HEK293 (cell line): ENCODE results near the gene HDAC7.

Experiments
- CTCF ChIA-PET: fragments of 350-600 bp; formaldehyde crosslinking; extraction: SDS; loops from one replicate; lab custom pipeline; 2021; ENCODE audit warnings: antibody characterized with exemption; lab: Yijun Ruan, JAX
- POLR2A ChIA-PET: fragments of 300-600 bp; formaldehyde crosslinking; extraction: SDS; loops from one replicate; lab custom pipeline; 2020; ENCODE audit warnings: antibody characterized with exemption, inconsistent platforms; lab: Yijun Ruan, JAX
- H3K27ac ChIP-seq: fragments of 200-500 bp; sonication (Bioruptor generic); 2 replicates; pipeline ENCODE4 v1.5.1; 2014; ENCODE audit warnings: low read depth, low read length, control low read depth, inconsistent platforms; ENCODE audit errors: extremely low read depth
- H3K36me3 ChIP-seq, 2 experiments: fragments of 200-500 bp in 1 of 2; sonication (Bioruptor generic) in 1 of 2; 1 replicate in 1 of 2; 2 replicates in 1 of 2; pipeline ENCODE4 v1.5.1; 2014 to 2017; ENCODE audit warnings: inconsistent platforms in 2 of 2, low read length in 2 of 2; ENCODE audit not compliant: control insufficient read depth in 2 of 2, insufficient read depth in 1 of 2
- H3K4me1 ChIP-seq: fragments of 200-500 bp; sonication (Bioruptor generic); 2 replicates; pipeline ENCODE4 v1.5.1; 2014; ENCODE audit warnings: mild to moderate bottlenecking, low read length, inconsistent platforms; ENCODE audit not compliant: control insufficient read depth, insufficient read depth
- H3K4me3 ChIP-seq: 2 replicates; pipeline ENCODE4 v1.5.1; 2011; ENCODE audit warnings: low read depth, mild to moderate bottlenecking, control low read depth, low read length, moderate library complexity
- H3K9me3 ChIP-seq: fragments of 200-500 bp; sonication (Bioruptor generic); 2 replicates; pipeline ENCODE4 v1.5.1; 2014; ENCODE audit warnings: low read depth, low read length, inconsistent platforms; ENCODE audit not compliant: control insufficient read depth, insufficient read depth
- GLIS1 ChIP-seq: fragments of 450-650 bp; formaldehyde crosslinking; IDR thresholded peaks from 2 replicates; pipeline ENCODE4 v1.5.1; 2016; ENCODE audit warnings: missing biosample characterization, missing genetic modification characterization
- IKZF3 ChIP-seq: fragments of 450-650 bp; IDR thresholded peaks from 2 replicates; pipeline ENCODE4 v1.5.0; 2018; ENCODE audit warnings: missing biosample characterization, mild to moderate bottlenecking, missing genetic modification characterization, moderate library complexity
- SP2 ChIP-seq: fragments of 450-650 bp; formaldehyde crosslinking; IDR thresholded peaks from 2 replicates; pipeline ENCODE4 v1.5.1; 2016; ENCODE audit warnings: missing biosample characterization, missing genetic modification characterization
- ZBTB10 ChIP-seq: fragments of 450-650 bp; formaldehyde crosslinking; IDR thresholded peaks from 2 replicates; pipeline ENCODE4 v1.5.1; 2016; ENCODE audit warnings: missing biosample characterization, missing genetic modification characterization
- ZBTB11 ChIP-seq: fragments of 450-650 bp; formaldehyde crosslinking; conservative IDR thresholded peaks from 2 replicates; pipeline ENCODE4 v1.5.1; 2016; ENCODE audit warnings: low read depth, missing biosample characterization, missing genetic modification characterization
- ZNF10 ChIP-seq: fragments of 450-650 bp; formaldehyde crosslinking; IDR thresholded peaks from 2 replicates; pipeline ENCODE4 v1.5.1; 2017; ENCODE audit warnings: missing biosample characterization, missing genetic modification characterization
- ZNF239 ChIP-seq: fragments of 450-650 bp; formaldehyde crosslinking; IDR thresholded peaks from 2 replicates; pipeline ENCODE4 v1.5.1; 2016; ENCODE audit warnings: missing biosample characterization, missing genetic modification characterization
- ZNF341 ChIP-seq: fragments of 450-650 bp; formaldehyde crosslinking; IDR thresholded peaks from 2 replicates; pipeline ENCODE4; 2016; ENCODE audit warnings: low read depth, missing biosample characterization, missing genetic modification characterization
- ZNF366 ChIP-seq: fragments of 450-650 bp; formaldehyde crosslinking; conservative IDR thresholded peaks from 2 replicates; pipeline ENCODE4 v1.5.1; 2016; ENCODE audit warnings: missing biosample characterization, missing genetic modification characterization
- ZNF398 ChIP-seq: fragments of 450-650 bp; formaldehyde crosslinking; IDR thresholded peaks from 2 replicates; pipeline ENCODE4 v1.5.1; 2017; ENCODE audit warnings: missing biosample characterization, missing genetic modification characterization
- ZNF426 ChIP-seq: fragments of 450-650 bp; formaldehyde crosslinking; IDR thresholded peaks from 2 replicates; pipeline ENCODE4 v1.5.1; 2017; ENCODE audit warnings: missing biosample characterization, missing genetic modification characterization, mild to moderate bottlenecking, inconsistent platforms, moderate library complexity
- ZNF501 ChIP-seq: fragments of 450-650 bp; formaldehyde crosslinking; IDR thresholded peaks from 2 replicates; pipeline ENCODE4 v1.5.1; 2016; ENCODE audit warnings: missing biosample characterization, missing genetic modification characterization
- ZNF548 ChIP-seq: fragments of 450-650 bp; formaldehyde crosslinking; IDR thresholded peaks from 2 replicates; pipeline ENCODE4 v1.5.1; 2016; ENCODE audit warnings: missing biosample characterization, missing genetic modification characterization
- ZNF580 ChIP-seq: fragments of 450-650 bp; formaldehyde crosslinking; IDR thresholded peaks from 2 replicates; pipeline ENCODE4 v1.5.1; 2016; ENCODE audit warnings: missing biosample characterization, missing genetic modification characterization
- ZNF639 ChIP-seq: fragments of 450-650 bp; formaldehyde crosslinking; IDR thresholded peaks from 2 replicates; pipeline ENCODE4 v1.5.1; 2016; ENCODE audit warnings: missing biosample characterization, missing genetic modification characterization
- ZNF658 ChIP-seq: fragments of 450-650 bp; formaldehyde crosslinking; IDR thresholded peaks from 2 replicates; pipeline ENCODE4; 2016; ENCODE audit warnings: missing biosample characterization, missing genetic modification characterization
- ZNF670 ChIP-seq: fragments of 450-650 bp; formaldehyde crosslinking; IDR thresholded peaks from 2 replicates; pipeline ENCODE4 v1.5.1; 2016; ENCODE audit warnings: missing biosample characterization, missing genetic modification characterization, low read depth
- ZNF692 ChIP-seq: fragments of 450-650 bp; formaldehyde crosslinking; IDR thresholded peaks from 2 replicates; pipeline ENCODE4 v1.5.1; 2016; ENCODE audit warnings: missing biosample characterization, missing genetic modification characterization
- ZNF768 ChIP-seq: fragments of 450-650 bp; formaldehyde crosslinking; IDR thresholded peaks from 2 replicates; pipeline ENCODE4 v1.5.1; 2018; ENCODE audit warnings: missing biosample characterization, mild to moderate bottlenecking, missing genetic modification characterization

HDAC7 gene

GRCh38 chr12:47744005-47744651 lies 75.6 kb downstream of the HDAC7 start (continued):
- TF ChIP-seq ZNF768 (tag by site-specific recombination) (peak; percentile 87; the same call in 1 of the 2 replicates), ZNF10 (no peak), ZNF670 (no peak), ZNF658 (tag by site-specific recombination) (no peak), ZBTB11 (tag by site-specific recombination) (no peak), ZNF398 (no peak)

- CTCF ChIA-PET: interaction anchor here (0.7 to 13.5 kb wide), 28 partner anchors 14 to 439 kb away, joined by 3 to 784 read pairs (median 5); partner anchors contain the start of genes ENDOU, HDAC7, RAPGEF3 and SLC48A1
- H3K4me3 ChIP-seq: no peak overlapping the region
- no peak for TF ChIP-seq ZNF692
- TF ChIP-seq GLIS1 (tag by site-specific recombination): 0 out of 2 replicates have a peak, but pooled peaks have one; percentile 3
- H3K27ac ChIP-seq: no peak overlapping the region
- POLR2A ChIA-PET: interaction anchor here (1.0 to 4.0 kb wide), 6 partner anchors 24 to 162 kb away, joined by 3 to 34 read pairs (median 4); partner anchors contain the start of gene VDR
- H3K36me3 ChIP-seq: no peaks in the 10 kb centered on the region
- H3K4me1 ChIP-seq: no peaks in the 10 kb centered on the region
- no peaks in the 10 kb centered on the region for H3K9me3 ChIP-seq
Observed at GRCh38 chr12:47743311-47743860, 76.3 kb downstream of the HDAC7 start.

- H3K9me3 ChIP-seq: no peaks in the 10 kb centered on the region
- ChIA-PET CTCF (interaction anchor here (0.6 to 13.5 kb wide), 48 partner anchors 15 to 876 kb away, joined by 3 to 784 read pairs (median 4); partner anchors contain the start of genes ENDOU, HDAC7, RAPGEF3 and SLC48A1), POLR2A (interaction anchor here (1.0 to 4.0 kb wide), 4 partner anchors 25 to 96 kb away, joined by 3 to 34 read pairs (median 6); no protein-coding TSS in a partner anchor)
- H3K4me3 ChIP-seq: no peak overlapping the region
- no peaks in the 10 kb centered on the region for H3K4me1 ChIP-seq
- no peaks in the 10 kb centered on the region for H3K36me3 ChIP-seq
- no peak overlapping the region for H3K27ac ChIP-seq
- TF ChIP-seq SP2 (tag by site-specific recombination): no peak
- TF ChIP-seq ZBTB10 (tag by site-specific recombination): no peak
- TF ChIP-seq ZNF580 (tag by site-specific recombination): 0 out of 2 replicates have a peak, but pooled peaks have one; percentile 13
- peak; percentile 87 for TF ChIP-seq ZNF768 (tag by site-specific recombination)
- 0 out of 2 replicates have a peak, but pooled peaks have one; percentile 15 for TF ChIP-seq ZNF341 (tag by site-specific recombination)
- TF ChIP-seq ZNF501 (tag by site-specific recombination): 0 out of 2 replicates have a peak, but pooled peaks have one; percentile 33
- no peak for TF ChIP-seq ZNF548 (tag by site-specific recombination)
- no peak for TF ChIP-seq ZNF426
- TF ChIP-seq ZNF639 (tag by site-specific recombination): 0 out of 2 replicates have a peak, but pooled peaks have one; percentile 65
- 0 out of 2 replicates have a peak, but pooled peaks have one; percentile 38 for TF ChIP-seq IKZF3 (tag by site-specific recombination)
- TF ChIP-seq ZNF239 (tag by site-specific recombination): no peak
- peak; percentile 69 for TF ChIP-seq ZNF366
Observed at GRCh38 chr12:47742253-47742825, 77.4 kb downstream of the HDAC7 start.
